Esophagus squamous epithelium (tissue), 5 donors: ENCODE measurements around the gene CCT7. TPM values are rescaled to one million over a fixed set of nuclear protein-coding genes. Genes with fewer than 3 reads are reported as not detected.

Source experiments
- DNase-seq: peaks from one replicate; lab custom pipeline; 2025; lab: John Stamatoyannopoulos, UW
- H3K27ac ChIP-seq, 4 donors: fragments of 200-600 bp; sonication (generic); one replicate each; pipeline ENCODE4 v1.5.1; 2016 to 2019; ENCODE audit warnings: mild to moderate bottlenecking in 1 of 4
- H3K27me3 ChIP-seq, 4 donors: fragments of 200-600 bp; sonication (generic); 1 replicate in 3 of 4; 2 replicates in 1 of 4; pipeline versions ENCODE4 v1.5.1 to v1.6.0; 2017 to 2021; ENCODE audit warnings: antibody characterized with exemption in 1 of 4
- H3K36me3 ChIP-seq, 3 donors: fragments of 200-600 bp; sonication (generic); one replicate each; pipeline ENCODE4 v1.5.1; 2016 to 2019
- H3K4me1 ChIP-seq, 3 donors: fragments of 200-600 bp; sonication (generic); one replicate each; pipeline ENCODE4 v1.5.1; 2017 to 2019
- H3K4me3 ChIP-seq, 4 donors: fragments of 200-600 bp; sonication (generic); 1 replicate in 3 of 4; 2 replicates in 1 of 4; pipeline ENCODE4 v1.5.1; 2016 to 2019; ENCODE audit warnings: mild to moderate bottlenecking in 2 of 4, moderate library complexity in 1 of 4
- H3K9me3 ChIP-seq, 3 donors: fragments of 200-600 bp; sonication (generic); one replicate each; pipeline ENCODE4 v1.5.1; 2016 to 2019
- POLR2A ChIP-seq, 4 donors: fragments of 450-650 bp; IDR thresholded peaks; one replicate each; pipeline ENCODE4 v1.6.1; 2017; ENCODE audit warnings: antibody characterized with exemption in 4 of 4, mild to moderate bottlenecking in 4 of 4, moderate library complexity in 3 of 4
- whole genome bisulfite sequencing, 2 donors: methylation state at CpG; one replicate each; pipeline ENCODE4 v1.1.5; 2018; 5-methylcytosine and 5-hydroxymethylcytosine counted together
- intact Hi-C: fragments of 100-400 bp; cut with DNase I; formaldehyde crosslinking; loops from one replicate; pipeline ENCODE4 v1.15.0; 2022
- total RNA-seq, 4 donors: library from RNA; depleted of rRNA; stranded (reverse); fragments of >200 nt; gene quantifications; one replicate each; pipeline ENCODE4 v1.1.0, GENCODE V29; 2016
- TF ChIP-seq, protein P1 (sequence below), 6 experiments: fragments of 450-650 bp in 4 of 6; fragments of 200-600 bp in 2 of 6; sonication (generic) in 2 of 6; IDR thresholded peaks; one replicate each; pipeline ENCODE4 v1.5.1; 2016 to 2019; ENCODE audit warnings: antibody characterized with exemption in 6 of 6, mild to moderate bottlenecking in 4 of 6, moderate library complexity in 4 of 6
- donor health status: DM: yes; HTN: yes; CAD: no.

CCT7 gene
- total RNA-seq, 4 donors from 2014 or later = 149 to 246 (median 217) TPM

DNA sequence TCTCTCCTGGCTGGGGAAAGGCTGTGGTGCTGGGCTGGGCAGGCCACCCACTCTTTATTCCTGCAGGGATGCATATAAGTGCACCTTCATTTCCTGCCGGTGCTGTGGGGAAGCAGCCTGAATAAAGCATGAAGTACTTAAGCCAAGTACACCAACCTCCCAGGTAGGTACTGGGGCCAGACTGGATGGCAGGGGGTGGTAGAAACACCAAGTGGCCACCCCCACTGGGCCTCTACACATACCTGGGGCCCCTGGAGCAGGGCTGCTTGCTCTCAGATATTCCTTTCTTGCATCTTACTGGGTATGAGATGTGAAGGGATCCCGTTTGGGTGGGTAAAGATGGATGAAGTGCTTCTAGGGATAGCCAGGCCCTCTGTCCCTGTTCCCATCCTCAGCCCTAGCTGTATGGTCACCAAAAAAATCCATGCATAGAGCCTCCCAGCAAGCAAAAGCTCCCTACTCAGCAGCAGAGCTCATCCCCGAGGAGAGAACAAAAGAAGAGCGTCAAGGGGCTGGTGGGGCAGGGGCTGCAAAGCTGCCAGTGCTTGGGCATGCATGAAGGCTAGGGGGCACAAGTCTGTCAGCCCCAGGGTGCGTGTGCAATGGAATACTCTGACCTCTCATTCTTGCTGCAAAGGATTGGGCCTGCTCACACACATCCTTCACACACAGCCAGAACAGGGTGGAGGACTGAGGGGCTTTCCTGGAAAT, 22.0 kb downstream of the CCT7 start:
- DNase-seq = no peak

DNA sequence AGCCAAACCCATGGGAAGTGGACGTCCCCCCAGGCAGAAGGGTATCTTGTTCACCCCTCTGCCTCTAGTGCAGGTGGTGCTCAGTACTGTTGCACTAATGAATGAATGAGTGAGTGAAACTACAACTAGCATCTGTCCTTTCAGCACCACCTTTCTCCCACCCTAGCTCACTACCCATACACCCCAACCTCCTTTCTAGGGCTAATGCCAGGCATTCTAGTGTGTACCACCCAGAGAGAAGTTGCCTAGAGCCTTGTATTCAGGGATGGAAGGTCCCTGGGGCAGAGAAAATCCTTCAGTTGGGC, 22.5 kb downstream of the CCT7 start:
- DNase-seq = no peak
- no peak for TF ChIP-seq POLR2A (IDR thresholded peaks at IDR 0.05)
- TF ChIP-seq, protein P1, sequence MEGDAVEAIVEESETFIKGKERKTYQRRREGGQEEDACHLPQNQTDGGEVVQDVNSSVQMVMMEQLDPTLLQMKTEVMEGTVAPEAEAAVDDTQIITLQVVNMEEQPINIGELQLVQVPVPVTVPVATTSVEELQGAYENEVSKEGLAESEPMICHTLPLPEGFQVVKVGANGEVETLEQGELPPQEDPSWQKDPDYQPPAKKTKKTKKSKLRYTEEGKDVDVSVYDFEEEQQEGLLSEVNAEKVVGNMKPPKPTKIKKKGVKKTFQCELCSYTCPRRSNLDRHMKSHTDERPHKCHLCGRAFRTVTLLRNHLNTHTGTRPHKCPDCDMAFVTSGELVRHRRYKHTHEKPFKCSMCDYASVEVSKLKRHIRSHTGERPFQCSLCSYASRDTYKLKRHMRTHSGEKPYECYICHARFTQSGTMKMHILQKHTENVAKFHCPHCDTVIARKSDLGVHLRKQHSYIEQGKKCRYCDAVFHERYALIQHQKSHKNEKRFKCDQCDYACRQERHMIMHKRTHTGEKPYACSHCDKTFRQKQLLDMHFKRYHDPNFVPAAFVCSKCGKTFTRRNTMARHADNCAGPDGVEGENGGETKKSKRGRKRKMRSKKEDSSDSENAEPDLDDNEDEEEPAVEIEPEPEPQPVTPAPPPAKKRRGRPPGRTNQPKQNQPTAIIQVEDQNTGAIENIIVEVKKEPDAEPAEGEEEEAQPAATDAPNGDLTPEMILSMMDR (IDR thresholded peaks at IDR 0.05) = no peak
- intact Hi-C loops = no loop called here

More for the DNA sequence above, 22.0 kb downstream of the CCT7 start:
- H3K9me3 ChIP-seq = no peaks in the 10 kb centered on the region
- WGBS, 2 donors = 61 to 100% methylated on average over 1 to 3 of the region's 5 CpGs
- no peak overlapping the region for H3K27ac ChIP-seq
- intact Hi-C loops = no loop called here
- H3K4me1 ChIP-seq = peaks cover 0 to 14% (median 0%) of the 10 kb centered on the region in 3 donors
- no peak for TF ChIP-seq POLR2A (IDR thresholded peaks at IDR 0.05)
- TF ChIP-seq, protein P1 (IDR thresholded peaks at IDR 0.05) = no peak
- H3K27me3 ChIP-seq = no peaks in the 10 kb centered on the region
- H3K4me3 ChIP-seq = no peak overlapping the region
- H3K36me3 ChIP-seq = peaks cover 5 to 45% (median 19%) of the 10 kb centered on the region in 3 donors

DNA sequence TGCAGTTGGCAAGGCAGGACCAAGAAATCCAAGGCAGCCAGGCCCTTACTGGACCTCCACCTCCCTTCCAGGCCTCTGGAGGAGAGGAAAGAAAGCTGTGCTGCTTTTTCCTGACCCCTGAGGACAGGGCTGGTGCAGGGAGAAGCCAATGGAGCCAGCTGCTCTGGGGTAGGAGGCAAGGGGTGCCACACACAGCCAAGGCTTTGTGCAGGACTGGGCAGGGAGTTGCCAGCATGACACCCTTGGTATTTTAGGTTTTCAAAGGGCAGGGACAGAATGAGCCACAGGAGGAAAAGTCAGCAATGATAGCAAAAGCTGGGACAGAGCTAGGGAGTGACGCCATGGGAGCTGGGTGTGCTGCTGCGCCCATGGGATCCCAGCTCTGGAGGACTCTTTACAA, 22.9 kb downstream of the CCT7 start:
- DNase-seq = no peak
- H3K27me3 ChIP-seq = no peaks in the 10 kb centered on the region
- TF ChIP-seq, protein P1 (IDR thresholded peaks at IDR 0.05) = no peak
- no peak for TF ChIP-seq POLR2A (IDR thresholded peaks at IDR 0.05)
- H3K36me3 ChIP-seq = peaks cover 3 to 35% (median 11%) of the 10 kb centered on the region in 3 donors
- no peak overlapping the region for H3K27ac ChIP-seq
- peaks cover 0 to 14% (median 0%) of the 10 kb centered on the region in 3 donors for H3K4me1 ChIP-seq
- WGBS, 2 donors = 100% methylated on average over 1 to 2 of the region's 2 CpGs
- intact Hi-C loops = no loop called here
- no peaks in the 10 kb centered on the region for H3K9me3 ChIP-seq
- no peak overlapping the region for H3K4me3 ChIP-seq

More for the DNA sequence above, 22.5 kb downstream of the CCT7 start:
- Histone ChIP-seq H3K36me3 (peaks cover 3 to 40% (median 14%) of the 10 kb centered on the region in 3 donors), H3K27ac (no peak overlapping the region), H3K9me3 (no peaks in the 10 kb centered on the region), H3K4me1 (peaks cover 0 to 14% (median 0%) of the 10 kb centered on the region in 3 donors), H3K27me3 (no peaks in the 10 kb centered on the region), H3K4me3 (no peak overlapping the region)
- WGBS, 2 donors = 43 to 100% methylated on average over 1 of the region's 1 CpG

DNA sequence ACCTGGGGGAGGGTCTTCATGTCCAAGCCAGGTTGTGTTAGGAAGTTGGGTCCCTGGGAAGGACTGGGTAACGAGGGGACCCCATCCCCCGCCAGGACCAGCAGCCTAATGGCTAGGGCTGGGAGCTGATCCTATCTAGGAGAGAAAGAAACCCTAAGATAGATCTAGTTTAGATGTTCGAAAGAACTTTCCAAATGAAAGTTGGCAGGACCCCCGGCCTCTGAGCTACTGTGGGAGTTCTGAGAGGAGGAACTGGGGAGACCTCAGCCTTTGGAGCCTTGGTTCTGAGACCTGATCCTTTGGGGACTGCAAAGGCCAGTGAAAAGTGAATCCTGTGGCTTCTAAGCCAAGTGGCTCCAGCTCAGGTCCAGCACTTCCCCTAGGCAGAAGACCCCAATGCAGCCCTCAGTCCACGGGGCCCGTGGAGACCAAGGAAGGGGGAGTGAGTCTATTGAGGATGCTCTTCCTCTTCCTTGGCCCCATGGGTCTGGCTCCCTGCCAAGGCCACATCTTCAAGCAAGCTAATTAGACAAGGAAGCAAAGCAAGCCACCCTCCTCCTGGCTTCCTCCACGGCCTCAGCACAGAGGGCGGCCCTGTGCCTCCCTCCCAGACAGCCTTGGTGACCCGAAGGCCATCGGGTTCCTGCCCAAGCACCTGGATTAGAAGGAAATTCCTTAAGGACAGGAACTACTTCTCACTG, 23.5 kb downstream of the CCT7 start:
- Histone ChIP-seq H3K4me1 (peaks cover 0 to 14% (median 0%) of the 10 kb centered on the region in 3 donors), H3K27ac (no peak overlapping the region), H3K36me3 (peaks cover 3 to 30% (median 8%) of the 10 kb centered on the region in 3 donors), H3K4me3 (no peak overlapping the region), H3K27me3 (no peaks in the 10 kb centered on the region), H3K9me3 (no peaks in the 10 kb centered on the region)
- WGBS, 2 donors = 79 to 80% methylated on average over 3 to 4 of the region's 10 CpGs
- TF ChIP-seq, protein P1 (IDR thresholded peaks at IDR 0.05) = no peak
- TF ChIP-seq POLR2A (IDR thresholded peaks at IDR 0.05) = no peak
- intact Hi-C loops = no loop called here
- DNase-seq = no peak
